A549 (cell line): ENCODE results near the gene POLR2E. TPM values are rescaled to one million over a fixed set of nuclear protein-coding genes. Genes with fewer than 3 reads are reported as not detected.

Source experiments
- ATAC-seq, 2 experiments: fragments of 200-7000 bp in 1 of 2; fragments of >200 bp in 1 of 2; cut with Nextera tagmentation in 1 of 2; cut with Tn5 transposase in 1 of 2; 3 replicates each; pipeline versions ENCODE4 v1.8.0 to v1.9.1; 2018 to 2020; ENCODE audit warnings: mild to moderate bottlenecking in 1 of 2, moderate library complexity in 1 of 2
- CTCF ChIA-PET: fragments of 300-600 bp; sonication (Branson Sonifier 250); formaldehyde crosslinking; extraction: SDS; loops from one replicate; lab custom pipeline; 2021; ENCODE audit warnings: antibody characterized with exemption, inconsistent platforms; lab: Yijun Ruan, JAX
- POLR2A ChIA-PET: fragments of 350-600 bp; formaldehyde crosslinking; extraction: SDS; loops from one replicate; lab custom pipeline; 2021; ENCODE audit warnings: antibody characterized with exemption, inconsistent platforms; lab: Yijun Ruan, JAX
- DNase-seq, 2 experiments: peaks; one replicate each; pipeline versions ENCODE4 v3.0.0 to v3.0.0-alpha.2; 2011 to 2016; ENCODE audit warnings: low read depth in 1 of 2, low spot score in 1 of 2
- FAIRE-seq: peaks from 2 replicates; lab custom pipeline; 2011; peaks lifted over from hg19 to GRCh38; lab: Jason Lieb, UNC
- H3K27ac ChIP-seq, 2 experiments: fragments of >200 bp; sonication (Bioruptor Twin); formaldehyde crosslinking; 3 replicates each; pipeline ENCODE4 v1.5.1; 2016 to 2017
- H3K4me1 ChIP-seq: fragments of >200 bp; sonication (Bioruptor Twin); formaldehyde crosslinking; 3 replicates; pipeline ENCODE4 v1.6.1; 2016
- H3K4me2 ChIP-seq: fragments of >200 bp; sonication (Bioruptor Twin); formaldehyde crosslinking; 3 replicates; pipeline ENCODE4 v1.6.1; 2016
- H3K4me3 ChIP-seq: fragments of >200 bp; sonication (Bioruptor Twin); formaldehyde crosslinking; 3 replicates; pipeline ENCODE4 v1.5.1; 2016
- H3K9me3 ChIP-seq: fragments of >200 bp; sonication (Bioruptor Twin); formaldehyde crosslinking; 3 replicates; pipeline ENCODE4 v1.6.1; 2016
- BHLHE40 ChIP-seq: IDR thresholded peaks from 2 replicates; pipeline ENCODE4 v1.6.1; 2012; ENCODE audit warnings: low read depth, low read length, inconsistent platforms
- CBX8 ChIP-seq: fragments of 200-600 bp; sonication (generic); IDR thresholded peaks from 2 replicates; pipeline ENCODE4 v1.6.1; 2016
- CEBPB ChIP-seq, 2 experiments: fragments of >200 bp in 1 of 2; sonication (Bioruptor Twin) in 1 of 2; formaldehyde crosslinking in 1 of 2; IDR thresholded peaks; 2 replicates each; pipeline ENCODE4 v1.6.1; 2012 to 2016
- EHMT2 ChIP-seq: fragments of 200-600 bp; sonication (generic); IDR thresholded peaks from 2 replicates; pipeline ENCODE4 v1.6.1; 2016; ENCODE audit warnings: antibody characterized with exemption, low read depth, mild to moderate bottlenecking, moderate library complexity
- FOSB ChIP-seq: fragments of 250-450 bp; sonication (Bioruptor Pico); IDR thresholded peaks from 2 replicates; pipeline ENCODE4 v1.5.0; 2020; ENCODE audit warnings: mild to moderate bottlenecking, moderate library complexity
- FOSL2 ChIP-seq, 2 experiments: fragments of 450-650 bp in 1 of 2; fragments of >200 bp in 1 of 2; sonication (Bioruptor Twin) in 1 of 2; formaldehyde crosslinking; IDR thresholded peaks; 2 replicates each; pipeline versions ENCODE4 v1.5.0 to v1.6.1; 2016 to 2020; ENCODE audit warnings: mild to moderate bottlenecking in 1 of 2, moderate library complexity in 1 of 2
- FOXS1 ChIP-seq: fragments of 250-450 bp; sonication (Bioruptor Pico); IDR thresholded peaks from 2 replicates; pipeline ENCODE4 v1.5.0; 2020; ENCODE audit warnings: mild to moderate bottlenecking, moderate library complexity
- GATA3 ChIP-seq: IDR thresholded peaks from 2 replicates; pipeline ENCODE4 v1.6.1; 2012; ENCODE audit warnings: borderline replicate concordance
- HOXA7 ChIP-seq: fragments of 250-450 bp; sonication (Bioruptor Pico); IDR thresholded peaks from 2 replicates; pipeline ENCODE4 v1.5.0; 2020; ENCODE audit warnings: mild to moderate bottlenecking, moderate library complexity
- KDM1A ChIP-seq: fragments of 200-600 bp; sonication (generic); IDR thresholded peaks from 2 replicates; pipeline ENCODE4 v1.6.1; 2016; ENCODE audit warnings: low read depth, mild to moderate bottlenecking
- KDM5A ChIP-seq: fragments of 200-600 bp; sonication (generic); IDR thresholded peaks from 2 replicates; pipeline ENCODE4 v1.6.1; 2016; ENCODE audit warnings: antibody characterized with exemption, mild to moderate bottlenecking
- MAFK ChIP-seq: fragments of 450-650 bp; IDR thresholded peaks from 2 replicates; pipeline ENCODE4 v1.6.1; 2014; ENCODE audit not compliant: partially characterized antibody
- NFE2L2 ChIP-seq: fragments of 150-350 bp; conservative IDR thresholded peaks from 2 replicates; pipeline ENCODE4 v1.6.1; 2014; ENCODE audit warnings: low read length
- NR3C1 ChIP-seq: fragments of >200 bp; sonication (Bioruptor Twin); formaldehyde crosslinking; IDR thresholded peaks from 3 replicates; pipeline ENCODE4 v1.6.1; 2017
- POLR2AphosphoS2 ChIP-seq: conservative IDR thresholded peaks from 2 replicates; pipeline ENCODE4 v1.6.1; 2012; ENCODE audit warnings: low read length, improper control_type of control experiment, inconsistent platforms
- RAD21 ChIP-seq, 2 experiments: fragments of >200 bp in 1 of 2; sonication (Bioruptor Twin) in 1 of 2; formaldehyde crosslinking in 1 of 2; IDR thresholded peaks in 1 of 2; conservative IDR thresholded peaks in 1 of 2; 2 replicates in 1 of 2; 3 replicates in 1 of 2; pipeline ENCODE4 v1.6.1; 2012 to 2018; ENCODE audit warnings: inconsistent platforms in 1 of 2
- SMC3 ChIP-seq: fragments of >200 bp; sonication (Bioruptor Twin); formaldehyde crosslinking; IDR thresholded peaks from 3 replicates; pipeline ENCODE4 v1.6.1; 2018; ENCODE audit warnings: inconsistent platforms
- TFCP2L1 ChIP-seq: fragments of 250-450 bp; sonication (Bioruptor Pico); IDR thresholded peaks from 2 replicates; pipeline ENCODE4 v1.5.0; 2021; ENCODE audit warnings: mild to moderate bottlenecking
- ZNF302 ChIP-seq: fragments of 250-450 bp; sonication (Bioruptor Pico); IDR thresholded peaks from 2 replicates; pipeline ENCODE4 v1.9.0; 2021; ENCODE audit warnings: inconsistent platforms, mild to moderate bottlenecking, moderate library complexity
- ZSCAN20 ChIP-seq: fragments of 250-450 bp; sonication (Bioruptor Pico); IDR thresholded peaks from 2 replicates; pipeline ENCODE4 v1.8.0; 2022; ENCODE audit warnings: mild to moderate bottlenecking, moderate library complexity
- WGBS: methylation state at CpG from one replicate; pipeline ENCODE4 v1.1.6; 2017; ENCODE audit errors: missing lambda C conversion rate; 5-methylcytosine and 5-hydroxymethylcytosine counted together
- polyA plus RNA-seq, 4 experiments: library from polyadenylated mRNA; depleted of rRNA in 3 of 4; stranded (reverse); fragments of >200 nt; fragmentation: RNase III in 1 of 4; extraction: RNeasy Plus Mini Kit Qiagen cat#74134 plus additional on column Dnase treatment in 1 of 4; gene quantifications; 2 replicates in 3 of 4; 3 replicates in 1 of 4; pipeline ENCODE4 v1.2.3, GENCODE V29; 2011 to 2017
- TF ChIP-seq, protein P1 (sequence below): IDR thresholded peaks from 2 replicates; pipeline ENCODE4 v1.6.1; 2012
- TF ChIP-seq, protein P2 (sequence below): fragments of >200 bp; sonication (Bioruptor Twin); formaldehyde crosslinking; IDR thresholded peaks from 2 replicates; pipeline ENCODE4 v1.6.1; 2016
- TF ChIP-seq, protein P3 (sequence below): fragments of 450-650 bp; IDR thresholded peaks from 2 replicates; pipeline ENCODE4 v1.6.1; 2014; ENCODE audit warnings: antibody characterized with exemption

The POLR2E gene
- polyA plus RNA-seq, 2 of the 4 experiments (the other 2 are of a cell fraction): 99.6 to 172 TPM

DNA sequence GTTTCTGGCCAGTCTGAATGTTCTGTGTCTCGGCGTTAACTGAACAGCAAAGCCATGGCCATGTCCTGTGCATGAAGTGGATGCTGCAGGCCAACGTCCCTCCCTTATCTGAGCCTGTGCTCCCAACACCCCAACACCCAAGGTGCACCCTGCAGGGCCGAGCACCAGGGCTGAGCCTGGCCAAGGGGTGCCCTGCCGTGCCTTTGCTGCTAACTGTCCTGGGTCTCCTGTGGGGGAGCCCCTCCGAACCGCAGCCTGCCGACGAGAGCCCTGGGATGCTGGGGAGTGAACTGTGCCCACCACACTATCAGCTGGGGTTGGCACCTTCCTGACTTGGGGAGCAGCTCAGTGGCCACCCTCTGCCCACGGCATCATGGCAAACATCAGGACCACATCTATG lies 26.2 kb upstream of the POLR2E start:
- H3K4me3 ChIP-seq: no peak overlapping the region
- POLR2A ChIA-PET: interaction anchor here (1.3 kb wide), 1 partner anchor 17 kb away, joined by 3 read pairs; the partner anchor contains the start of gene GPX4
- no peak for TF ChIP-seq KDM5A
- no peak for TF ChIP-seq HOXA7
- no peak for TF ChIP-seq GATA3
- TF ChIP-seq MAFK: no peak
- TF ChIP-seq KDM1A: no peak
- no peak for ATAC-seq
- no peak overlapping the region for H3K4me2 ChIP-seq
- DNase-seq: no peak
- no peaks in the 10 kb centered on the region for H3K9me3 ChIP-seq
- H3K27ac ChIP-seq: no peak overlapping the region
- peaks cover 4% of the 10 kb centered on the region; the same call in 2 of the 3 replicates for H3K4me1 ChIP-seq
- no peak for FAIRE-seq
- 98% methylated on average over 4 of the region's 10 CpGs for WGBS
- CTCF ChIA-PET: interaction anchor here (1.3 kb wide), 1 partner anchor 8 kb away, joined by 5 read pairs; no protein-coding TSS in a partner anchor

DNA sequence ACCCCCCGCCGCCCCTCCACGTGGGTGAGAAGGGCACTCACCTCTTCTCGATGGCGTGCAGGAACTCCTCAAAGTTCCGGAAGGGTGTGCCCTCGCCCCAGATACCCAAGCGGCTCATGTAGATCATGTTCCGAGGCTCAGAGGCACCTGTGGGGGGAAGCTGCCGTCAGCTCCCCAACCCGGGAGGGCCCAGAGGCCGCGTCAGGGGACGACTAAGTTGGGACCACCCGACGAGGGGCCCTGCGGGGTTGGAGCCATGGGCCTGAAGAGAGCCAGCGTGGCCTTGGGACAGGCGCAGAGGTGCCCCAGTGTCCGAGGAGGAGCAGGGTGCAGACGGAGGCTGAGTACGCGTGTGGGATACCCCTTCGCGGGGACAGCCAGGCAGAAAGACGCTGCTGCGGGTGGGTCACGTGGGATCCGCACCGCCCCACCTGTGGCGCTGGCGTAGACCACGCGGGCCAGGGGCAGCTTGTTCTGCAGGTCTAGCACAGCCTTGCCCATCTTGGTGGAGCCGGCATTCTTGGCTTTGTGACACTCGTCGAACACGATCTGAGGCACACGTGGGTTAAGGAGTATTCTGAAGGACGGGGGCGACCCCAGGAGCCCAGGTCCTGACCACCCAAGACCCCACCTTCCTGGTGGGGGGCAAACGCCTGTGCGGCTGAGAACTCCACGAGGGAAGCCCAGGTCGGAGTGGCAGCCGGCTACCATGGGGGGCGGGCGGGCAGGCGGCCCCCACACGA lies 24.5 kb upstream of the POLR2E start:
- ChIA-PET POLR2A (no interaction called here), CTCF (interaction anchor here (1.2 kb wide), 1 partner anchor 14 kb away, joined by 5 read pairs; no protein-coding TSS in a partner anchor)
- no peak for FAIRE-seq
- Histone ChIP-seq H3K4me1 (no peaks in the 10 kb centered on the region), H3K4me3 (no peak overlapping the region), H3K4me2 (no peak overlapping the region), H3K9me3 (no peaks in the 10 kb centered on the region), H3K27ac (no peak overlapping the region)
- 99% methylated on average over 29 of the region's 50 CpGs for whole genome bisulfite sequencing
- no peak for DNase-seq
- ATAC-seq: no peak
- TF ChIP-seq SMC3 (no peak), ZSCAN20 (CRISPR knock-in tag) (no peak), CBX8 (no peak), FOXS1 (CRISPR knock-in tag) (no peak), NR3C1 (no peak)
- TF ChIP-seq, protein P1, sequence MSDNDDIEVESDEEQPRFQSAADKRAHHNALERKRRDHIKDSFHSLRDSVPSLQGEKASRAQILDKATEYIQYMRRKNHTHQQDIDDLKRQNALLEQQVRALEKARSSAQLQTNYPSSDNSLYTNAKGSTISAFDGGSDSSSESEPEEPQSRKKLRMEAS: no peak
- TF ChIP-seq, protein P2, sequence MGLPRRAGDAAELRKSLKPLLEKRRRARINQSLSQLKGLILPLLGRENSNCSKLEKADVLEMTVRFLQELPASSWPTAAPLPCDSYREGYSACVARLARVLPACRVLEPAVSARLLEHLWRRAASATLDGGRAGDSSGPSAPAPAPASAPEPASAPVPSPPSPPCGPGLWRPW: no peak

DNA sequence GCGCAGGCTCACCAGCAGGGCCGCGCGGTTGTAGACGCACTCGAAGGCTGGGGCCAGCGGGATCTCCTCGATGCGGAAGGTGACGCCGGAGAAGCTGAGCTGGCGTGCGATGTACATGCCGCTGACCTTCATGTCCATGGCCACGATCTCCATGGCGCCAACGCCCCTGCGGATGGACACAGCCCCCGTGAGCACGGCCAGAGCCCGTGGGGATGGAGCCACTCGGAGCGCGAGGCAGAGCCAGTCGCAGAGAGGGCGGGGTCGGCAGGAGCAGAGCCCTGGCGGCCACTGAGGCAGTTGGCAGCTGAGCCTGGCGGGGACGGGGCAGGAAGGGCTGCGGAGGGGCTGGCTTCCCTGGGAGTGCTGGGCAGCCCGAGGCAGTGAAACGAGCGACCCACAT lies 23.8 kb upstream of the POLR2E start:
- no peak overlapping the region for H3K4me3 ChIP-seq
- H3K4me2 ChIP-seq: no peak overlapping the region
- CTCF ChIA-PET: interaction anchor here (0.6 to 1.2 kb wide), 2 partner anchors 15 to 75 kb away, joined by 4 to 5 read pairs; no protein-coding TSS in a partner anchor
- DNase-seq (no peak), ATAC-seq (no peak), FAIRE-seq (no peak)
- WGBS: 93% methylated on average over 23 of the region's 34 CpGs
- no peaks in the 10 kb centered on the region for H3K9me3 ChIP-seq
- peaks cover 4% of the 10 kb centered on the region for H3K4me1 ChIP-seq
- POLR2A ChIA-PET: no interaction called here
- H3K27ac ChIP-seq: no peak overlapping the region
- TF ChIP-seq KDM1A (no peak), FOSL2 (IDR thresholded peaks at IDR 0.05) (no peak), FOSL2 (CRISPR knock-in tag; IDR thresholded peaks at IDR 0.05) (no peak), EHMT2 (no peak), BHLHE40 (no peak), POLR2AphosphoS2 (no peak), CEBPB (IDR thresholded peaks at IDR 0.05) (no peak), NFE2L2 (no peak), FOSB (CRISPR knock-in tag) (no peak), FOXS1 (CRISPR knock-in tag) (no peak), TFCP2L1 (CRISPR knock-in tag) (no peak), RAD21 (conservative IDR thresholded peaks at IDR 0.05 in 1 of 2, IDR thresholded peaks at IDR 0.05 in 1 of 2) (no peak), ZNF302 (no peak)
- TF ChIP-seq, protein P3, sequence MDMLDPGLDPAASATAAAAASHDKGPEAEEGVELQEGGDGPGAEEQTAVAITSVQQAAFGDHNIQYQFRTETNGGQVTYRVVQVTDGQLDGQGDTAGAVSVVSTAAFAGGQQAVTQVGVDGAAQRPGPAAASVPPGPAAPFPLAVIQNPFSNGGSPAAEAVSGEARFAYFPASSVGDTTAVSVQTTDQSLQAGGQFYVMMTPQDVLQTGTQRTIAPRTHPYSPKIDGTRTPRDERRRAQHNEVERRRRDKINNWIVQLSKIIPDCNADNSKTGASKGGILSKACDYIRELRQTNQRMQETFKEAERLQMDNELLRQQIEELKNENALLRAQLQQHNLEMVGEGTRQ: no peak
